SK-N-SH (cell line): ENCODE measurements around the gene ATP6V0A1. TPM values are rescaled to one million over a fixed set of nuclear protein-coding genes. Genes with fewer than 3 reads are reported as not detected.

Experiments used
- CTCF ChIA-PET: fragments of 300-600, 350-600 bp; formaldehyde crosslinking; extraction: SDS; loops from one replicate; lab custom pipeline; 2021; lab: Yijun Ruan, JAX
- POLR2A ChIA-PET: fragments of 350-600 bp; sonication (Branson Sonifier 250); formaldehyde crosslinking; extraction: SDS; loops from one replicate; lab custom pipeline; 2020; ENCODE audit warnings: antibody characterized with exemption, inconsistent platforms; lab: Yijun Ruan, JAX
- DNase-seq: peaks from one replicate; pipeline ENCODE4 v3.0.0; 2012
- H2AFZ ChIP-seq: fragments of 200-600 bp; sonication (generic); 2 replicates; pipeline ENCODE4 v1.8.1; 2016; ENCODE audit warnings: antibody characterized with exemption, mild to moderate bottlenecking, low read depth
- H3F3A ChIP-seq: fragments of 200-600 bp; sonication (generic); replicated peaks from 2 replicates; pipeline ENCODE3; 2016; ENCODE audit warnings: antibody characterized with exemption, mild to moderate bottlenecking; ENCODE audit not compliant: insufficient read depth
- H3K27ac ChIP-seq, 2 experiments: fragments of 200-500 bp in 1 of 2; fragments of 200-600 bp in 1 of 2; sonication (Bioruptor generic) in 1 of 2; sonication (generic), shearing (Covaris generic) in 1 of 2; 2 replicates each; pipeline versions ENCODE4 v1.5.1 to v1.6.1; 2014 to 2016; ENCODE audit warnings: low read depth in 2 of 2, inconsistent platforms in 1 of 2, low read length in 1 of 2, mild to moderate bottlenecking in 1 of 2, mixed read lengths in 1 of 2
- H3K27me3 ChIP-seq: fragments of 200-600 bp; sonication (generic), shearing (Covaris generic); 2 replicates; pipeline ENCODE4 v1.6.1; 2016; ENCODE audit warnings: mixed run types; ENCODE audit not compliant: insufficient read depth
- H3K36me3 ChIP-seq, 2 experiments: fragments of 200-500 bp in 1 of 2; fragments of 200-600 bp in 1 of 2; sonication (Bioruptor generic) in 1 of 2; sonication (generic) in 1 of 2; replicated peaks in 1 of 2; 2 replicates each; pipeline versions ENCODE3 to v1.5.1; 2014 to 2016; ENCODE audit warnings: low read length in 1 of 2, mild to moderate bottlenecking in 1 of 2; ENCODE audit not compliant: insufficient read depth in 2 of 2, control insufficient read depth in 1 of 2
- H3K4me1 ChIP-seq, 2 experiments: fragments of 200-500 bp in 1 of 2; fragments of 200-600 bp in 1 of 2; sonication (Bioruptor generic) in 1 of 2; sonication (generic), shearing (Covaris generic) in 1 of 2; 2 replicates each; pipeline versions ENCODE4 v1.5.1 to v1.6.1; 2014 to 2016; ENCODE audit warnings: low read depth in 1 of 2, low read length in 1 of 2, mixed run types in 1 of 2; ENCODE audit not compliant: insufficient read depth in 2 of 2, control insufficient read depth in 1 of 2
- H3K4me2 ChIP-seq: fragments of 200-600 bp; sonication (generic), shearing (Covaris generic); 2 replicates; pipeline ENCODE4 v1.6.1; 2017; ENCODE audit warnings: mixed run types
- H3K4me3 ChIP-seq, 2 experiments: fragments of 200-500 bp in 1 of 2; fragments of 200-600 bp in 1 of 2; sonication (Bioruptor generic) in 1 of 2; sonication (generic), shearing (Covaris generic) in 1 of 2; 2 replicates each; pipeline versions ENCODE4 v1.5.1 to v1.8.1; 2014 to 2016; ENCODE audit warnings: low read depth in 2 of 2, inconsistent platforms in 1 of 2, low read length in 1 of 2, mild to moderate bottlenecking in 1 of 2, mixed read lengths in 1 of 2, moderate library complexity in 1 of 2
- H3K79me2 ChIP-seq: fragments of 200-600 bp; sonication (generic); 2 replicates; pipeline ENCODE4 v1.8.1; 2017; ENCODE audit warnings: mild to moderate bottlenecking; ENCODE audit not compliant: insufficient read depth
- H3K9ac ChIP-seq: fragments of 200-600 bp; sonication (generic); 2 replicates; pipeline ENCODE4 v1.6.1; 2017; ENCODE audit warnings: mixed run types
- H3K9me2 ChIP-seq: fragments of 200-600 bp; sonication (generic); 2 replicates; pipeline ENCODE4 v1.6.1; 2017; ENCODE audit warnings: mixed run types
- H3K9me3 ChIP-seq: fragments of 200-600 bp; sonication (generic); 2 replicates; pipeline ENCODE4 v1.6.1; 2017; ENCODE audit warnings: mixed run types, mild to moderate bottlenecking, moderate library complexity
- H4K20me1 ChIP-seq: fragments of 200-600 bp; sonication (generic); 2 replicates; pipeline ENCODE4 v1.6.1; 2017; ENCODE audit warnings: mild to moderate bottlenecking, mixed run types; ENCODE audit not compliant: insufficient read depth
- EP300 ChIP-seq, 2 experiments: IDR thresholded peaks; 2 replicates each; pipeline versions ENCODE4 v1.4.0 to v1.6.1; 2012; ENCODE audit warnings: borderline replicate concordance in 1 of 2, low read depth in 1 of 2, low read length in 1 of 2
- FOXJ3 ChIP-seq: sonication (generic); formaldehyde crosslinking; IDR thresholded peaks from 2 replicates; pipeline ENCODE4 v1.5.1; 2020; ENCODE audit warnings: mild to moderate bottlenecking, missing genetic modification reagents
- GABPA ChIP-seq: IDR thresholded peaks from 2 replicates; pipeline ENCODE4 v1.4.0; 2012; ENCODE audit warnings: low read depth, mild to moderate bottlenecking
- JUND ChIP-seq: IDR thresholded peaks from 2 replicates; pipeline ENCODE4 v1.4.0; 2012
- MEF2A ChIP-seq: IDR thresholded peaks from 2 replicates; pipeline ENCODE4 v1.4.0; 2012; ENCODE audit warnings: low read depth, borderline replicate concordance
- MXI1 ChIP-seq: IDR thresholded peaks from 2 replicates; pipeline ENCODE4 v1.6.1; 2012; ENCODE audit warnings: mild to moderate bottlenecking, low read depth, low read length, improper control_type of control experiment
- NFIC ChIP-seq: IDR thresholded peaks from 2 replicates; pipeline ENCODE4 v1.4.0; 2012; ENCODE audit warnings: borderline replicate concordance
- NRF1 ChIP-seq: IDR thresholded peaks from 2 replicates; pipeline ENCODE4 v1.6.1; 2012; ENCODE audit warnings: low read depth, mild to moderate bottlenecking, low read length
- POLR2AphosphoS5 ChIP-seq: IDR thresholded peaks from 2 replicates; pipeline ENCODE4 v1.6.1; 2012; ENCODE audit warnings: low read depth, low read length
- RAD21 ChIP-seq: IDR thresholded peaks from 2 replicates; pipeline ENCODE4 v1.6.1; 2012; ENCODE audit warnings: mild to moderate bottlenecking, low read length
- RCOR1 ChIP-seq: fragments of 150-350 bp; IDR thresholded peaks from 2 replicates; pipeline ENCODE4 v1.6.1; 2017; ENCODE audit warnings: antibody characterized with exemption, low read length
- RFX5 ChIP-seq: IDR thresholded peaks from 2 replicates; pipeline ENCODE4 v1.6.1; 2012; ENCODE audit warnings: mild to moderate bottlenecking, improper control_type of control experiment, low read length
- SIN3A ChIP-seq: IDR thresholded peaks from 2 replicates; pipeline ENCODE4 v1.6.1; 2012; ENCODE audit warnings: low read depth, mild to moderate bottlenecking, low read length, moderate library complexity, borderline replicate concordance
- SMC3 ChIP-seq: IDR thresholded peaks from 2 replicates; pipeline ENCODE4 v1.6.1; 2012; ENCODE audit warnings: low read depth, low read length, improper control_type of control experiment
- TAF1 ChIP-seq: IDR thresholded peaks from 2 replicates; pipeline ENCODE4 v1.6.1; 2012; ENCODE audit warnings: low read depth, mild to moderate bottlenecking, low read length, moderate library complexity, borderline replicate concordance
- TCF12 ChIP-seq: IDR thresholded peaks from 2 replicates; pipeline ENCODE4 v1.4.0; 2012
- TEAD4 ChIP-seq: IDR thresholded peaks from 2 replicates; pipeline ENCODE4 v1.4.0; 2012; ENCODE audit warnings: mild to moderate bottlenecking, borderline replicate concordance; ENCODE audit not compliant: insufficient read depth
- YY1 ChIP-seq: IDR thresholded peaks from 2 replicates; pipeline ENCODE4 v1.4.0; 2012; ENCODE audit warnings: low read depth, mild to moderate bottlenecking
- WGBS: methylation state at CpG from one replicate; pipeline ENCODE4 v1.1.6; 2017; ENCODE audit warnings: low lambda C conversion rate; 5-methylcytosine and 5-hydroxymethylcytosine counted together
- polyA plus RNA-seq, 3 experiments: library from polyadenylated mRNA; depleted of rRNA; stranded (reverse); fragments of >200 nt; gene quantifications; 2 replicates each; pipeline ENCODE4 v1.2.3, GENCODE V29; 2012
- TF ChIP-seq, protein P1 (sequence below): IDR thresholded peaks from 2 replicates; pipeline ENCODE4 v1.4.0; 2012; ENCODE audit warnings: low read depth
- TF ChIP-seq, protein P2 (sequence below): fragments of 150-350 bp; IDR thresholded peaks from 2 replicates; pipeline ENCODE4 v1.6.1; 2016; ENCODE audit warnings: mild to moderate bottlenecking, low read depth, low read length
- TF ChIP-seq, protein P3 (sequence below): IDR thresholded peaks from 2 replicates; pipeline ENCODE4 v1.4.0; 2012; ENCODE audit warnings: low read depth, borderline replicate concordance

ATP6V0A1 gene
- polyA plus RNA-seq (2012; rRNA removed) = 31.7 and 37.1 TPM in 2 replicates
- 19.4 and 24.0 TPM in 2 replicates for polyA plus RNA-seq (2012; cell fraction: cytosol; rRNA removed)
- polyA plus RNA-seq (2012; cell fraction: nucleus; rRNA removed) = 161 and 199 TPM in 2 replicates

DNA sequence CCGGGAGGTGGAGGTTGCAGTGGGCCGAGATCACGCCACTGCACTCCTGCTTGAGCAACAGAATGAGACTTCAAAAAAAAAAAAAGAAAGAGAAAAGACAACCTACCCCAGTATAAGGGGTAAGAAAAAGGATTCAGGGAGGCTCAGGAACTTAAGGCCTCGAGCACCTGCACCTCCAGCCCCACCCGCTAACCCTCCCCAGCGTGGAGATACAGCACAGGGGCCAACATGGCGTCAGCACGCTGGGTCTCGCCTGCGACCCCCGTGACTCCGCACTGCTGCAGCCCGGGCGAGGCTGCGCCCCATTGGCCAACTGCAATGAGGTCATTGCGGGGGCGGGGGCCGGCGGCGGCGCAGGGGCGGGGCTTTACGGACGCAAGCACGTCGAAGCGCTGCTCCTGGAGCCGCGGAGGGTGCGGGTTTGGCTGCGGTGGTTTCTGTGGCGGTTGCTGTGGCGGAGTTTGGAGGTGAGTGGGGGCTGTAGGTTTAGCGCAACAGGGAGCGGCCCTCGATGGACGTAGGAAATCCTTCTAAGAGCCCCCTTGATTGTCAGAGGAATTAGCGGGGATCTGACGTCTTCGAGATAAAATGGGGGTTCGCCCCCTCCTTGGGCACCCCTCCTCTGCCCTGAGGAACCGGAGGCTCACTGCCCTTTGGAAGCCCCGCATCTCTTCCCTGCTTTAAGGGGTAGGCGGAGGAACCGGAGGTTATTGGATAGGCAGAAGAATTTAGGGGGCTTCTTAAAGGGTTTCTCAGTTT, at the start of gene ATP6V0A1:
Gene ATP6V0A1 (plus strand): TSS at position 382 of the 759 bp plus-strand sequence. CDS start 2,017 bp downstream, outside the sequence.
- POLR2A ChIA-PET = no interaction called here
- no peaks in the 10 kb centered on the region for H3K27me3 ChIP-seq

GRCh38 chr17:42409523-42410318, 49.0 kb upstream of the ATP6V0A1 start:
- H3K4me3 ChIP-seq = peak overlapping the region in 1 of 2 experiments; percentile 12; a peak in 1 of 4 replicates
- peak overlapping the region in 1 of 2 experiments; percentile 61; a peak in 2 of 4 replicates for H3K27ac ChIP-seq
- DNase-seq = no peak
- no peaks in the 10 kb centered on the region for H3K9me2 ChIP-seq
- H3K9me3 ChIP-seq = no peaks in the 10 kb centered on the region
- ChIA-PET POLR2A (no interaction called here), CTCF (interaction anchor here (1.0 to 26.0 kb wide), 6 partner anchors 13 to 342 kb away, joined by 3 to 683 read pairs (median 6); partner anchors contain the start of gene CAVIN1)
- H4K20me1 ChIP-seq = peaks cover 100% of the 10 kb centered on the region
- peaks cover under 1 to 30% of the 10 kb centered on the region in 2 experiments for H3K36me3 ChIP-seq
- peak overlapping the region; percentile 51 for H3K4me2 ChIP-seq
- H3K79me2 ChIP-seq = peaks cover 100% of the 10 kb centered on the region
- H3K9ac ChIP-seq = no peak overlapping the region
- no peaks in the 10 kb centered on the region for H3K27me3 ChIP-seq
- 9% methylated on average over 5 of the region's 5 CpGs for WGBS
- H2AFZ ChIP-seq = no peak overlapping the region
- peaks cover 18 to 32% of the 10 kb centered on the region in 2 experiments; a peak in 3 of 4 replicates for H3K4me1 ChIP-seq
- H3F3A ChIP-seq = peaks cover 44% of the 10 kb centered on the region
- TF ChIP-seq SIN3A (no peak), NFIC (peak; percentile 7), MEF2A (no peak), RAD21 (no peak), TAF1 (no peak), TCF12 (peak; percentile 15; the same call in 1 of the 2 replicates), TEAD4 (no peak), YY1 (no peak), RCOR1 (no peak), EP300 (IDR thresholded peaks at IDR 0.05; ENCODE audit: borderline replicate concordance in 1 of 2, low read depth in 1 of 2, low read length in 1 of 2) (no peak), FOXJ3 (CRISPR knock-in tag) (no peak), SMC3 (no peak)
- TF ChIP-seq, protein P1, sequence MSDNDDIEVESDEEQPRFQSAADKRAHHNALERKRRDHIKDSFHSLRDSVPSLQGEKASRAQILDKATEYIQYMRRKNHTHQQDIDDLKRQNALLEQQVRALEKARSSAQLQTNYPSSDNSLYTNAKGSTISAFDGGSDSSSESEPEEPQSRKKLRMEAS = no peak

More for the DNA sequence above, at the start of gene ATP6V0A1:
- Histone ChIP-seq H3K9ac (peak within 1 kb of the TSS; percentile 61), H3K4me1 (peaks cover 6 to 8% of the 10 kb centered on the region in 2 experiments; a peak in 3 of 4 replicates), H3K9me3 (no peaks in the 10 kb centered on the region), H4K20me1 (peaks cover 5% of the 10 kb centered on the region; the same call in 1 of the 2 replicates), H3K4me2 (peak within 1 kb of the TSS; percentile 91), H3K79me2 (peaks cover 25% of the 10 kb centered on the region; the same call in 1 of the 2 replicates), H3F3A (peaks cover 33% of the 10 kb centered on the region), H3K4me3 (peak within 1 kb of the TSS; percentile 72 to 75), H3K36me3 (peaks cover 3 to 9% of the 10 kb centered on the region in 2 experiments), H3K9me2 (no peaks in the 10 kb centered on the region), H2AFZ (peak within 1 kb of the TSS; percentile 92), H3K27ac (peak within 1 kb of the TSS; percentile 70 to 76)
- CTCF ChIA-PET = interaction anchor here (0.6 to 1.0 kb wide), 3 partner anchors 30 to 342 kb away, joined by 3 to 4 read pairs (median 3); no protein-coding TSS in a partner anchor
- DNase-seq = peak; percentile 98
- TF ChIP-seq MXI1 (peak; percentile 72; the same call in 1 of the 2 replicates), POLR2AphosphoS5 (peak; percentile 78), JUND (no peak), TAF1 (peak; percentile 33; the same call in 1 of the 2 replicates), NRF1 (0 out of 2 replicates have a peak, but pooled peaks have one; percentile 4), RFX5 (peak; percentile 65), YY1 (peak; percentile 82), GABPA (no peak)
- TF ChIP-seq, protein P2, sequence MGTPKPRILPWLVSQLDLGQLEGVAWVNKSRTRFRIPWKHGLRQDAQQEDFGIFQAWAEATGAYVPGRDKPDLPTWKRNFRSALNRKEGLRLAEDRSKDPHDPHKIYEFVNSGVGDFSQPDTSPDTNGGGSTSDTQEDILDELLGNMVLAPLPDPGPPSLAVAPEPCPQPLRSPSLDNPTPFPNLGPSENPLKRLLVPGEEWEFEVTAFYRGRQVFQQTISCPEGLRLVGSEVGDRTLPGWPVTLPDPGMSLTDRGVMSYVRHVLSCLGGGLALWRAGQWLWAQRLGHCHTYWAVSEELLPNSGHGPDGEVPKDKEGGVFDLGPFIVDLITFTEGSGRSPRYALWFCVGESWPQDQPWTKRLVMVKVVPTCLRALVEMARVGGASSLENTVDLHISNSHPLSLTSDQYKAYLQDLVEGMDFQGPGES = no peak
- TF ChIP-seq, protein P1 = peak; percentile 94
- TF ChIP-seq, protein P3, sequence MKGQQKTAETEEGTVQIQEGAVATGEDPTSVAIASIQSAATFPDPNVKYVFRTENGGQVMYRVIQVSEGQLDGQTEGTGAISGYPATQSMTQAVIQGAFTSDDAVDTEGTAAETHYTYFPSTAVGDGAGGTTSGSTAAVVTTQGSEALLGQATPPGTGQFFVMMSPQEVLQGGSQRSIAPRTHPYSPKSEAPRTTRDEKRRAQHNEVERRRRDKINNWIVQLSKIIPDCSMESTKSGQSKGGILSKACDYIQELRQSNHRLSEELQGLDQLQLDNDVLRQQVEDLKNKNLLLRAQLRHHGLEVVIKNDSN = peak; percentile 37; the same call in 1 of the 2 replicates
- 3% methylated on average over 36 of the region's 45 CpGs for WGBS
